Ascending aorta (tissue), 2 donors: Measurements from ENCODE around the gene WIF1. TPM values are rescaled to one million over a fixed set of nuclear protein-coding genes. Genes with fewer than 3 reads are reported as not detected.

Experiments used
- DNase-seq, 2 donors: peaks; one replicate each; pipeline ENCODE4 v3.0.0-alpha.2; 2019; ENCODE audit warnings: low spot score in 2 of 2
- H3K27ac ChIP-seq, 2 donors: fragments of 200-600 bp; sonication (generic); one replicate each; pipeline ENCODE4 v1.5.1; 2016 to 2017; ENCODE audit warnings: mild to moderate bottlenecking in 1 of 2
- H3K27me3 ChIP-seq: fragments of 200-600 bp; sonication (generic); one replicate; pipeline ENCODE4 v1.5.1; 2017
- H3K36me3 ChIP-seq, 2 donors: fragments of 200-600 bp; sonication (generic); one replicate each; pipeline ENCODE4 v1.5.1; 2016
- H3K4me1 ChIP-seq, 2 donors: fragments of 200-600 bp; sonication (generic); one replicate each; pipeline ENCODE4 v1.5.1; 2016 to 2017; ENCODE audit warnings: mild to moderate bottlenecking in 1 of 2
- H3K4me3 ChIP-seq, 2 donors: fragments of 200-600 bp; sonication (generic); one replicate each; pipeline ENCODE4 v1.5.1; 2016 to 2017; ENCODE audit warnings: mild to moderate bottlenecking in 1 of 2
- H3K9me3 ChIP-seq, 2 donors: fragments of 200-600 bp; sonication (generic); one replicate each; pipeline ENCODE4 v1.5.1; 2016
- intact Hi-C: fragments of 100-400 bp; cut with DNase I; formaldehyde crosslinking; loops from one replicate; pipeline ENCODE4 v1.15.1; 2023
- total RNA-seq: library from RNA; depleted of rRNA; stranded (reverse); fragments of >200 nt; gene quantifications from one replicate; pipeline ENCODE4 v1.1.0, GENCODE V29; 2016
- TF ChIP-seq, protein P1 (sequence below), 3 experiments: fragments of 200-600 bp in 2 of 3; fragments of 450-650 bp in 1 of 3; sonication (generic) in 2 of 3; IDR thresholded peaks; one replicate each; pipeline ENCODE4 v1.5.1; 2016 to 2019; ENCODE audit warnings: antibody characterized with exemption in 3 of 3, mild to moderate bottlenecking in 1 of 3, moderate library complexity in 1 of 3

Gene WIF1
- total RNA-seq, 1 donor from 2014 or later = not detected

GRCh38 chr12:65164774-65165173 is 43.7 kb upstream of the WIF1 start:
- no peaks in the 10 kb centered on the region for H3K36me3 ChIP-seq
- no peak overlapping the region for H3K27ac ChIP-seq
- no peaks in the 10 kb centered on the region for H3K4me1 ChIP-seq
- TF ChIP-seq, protein P1, sequence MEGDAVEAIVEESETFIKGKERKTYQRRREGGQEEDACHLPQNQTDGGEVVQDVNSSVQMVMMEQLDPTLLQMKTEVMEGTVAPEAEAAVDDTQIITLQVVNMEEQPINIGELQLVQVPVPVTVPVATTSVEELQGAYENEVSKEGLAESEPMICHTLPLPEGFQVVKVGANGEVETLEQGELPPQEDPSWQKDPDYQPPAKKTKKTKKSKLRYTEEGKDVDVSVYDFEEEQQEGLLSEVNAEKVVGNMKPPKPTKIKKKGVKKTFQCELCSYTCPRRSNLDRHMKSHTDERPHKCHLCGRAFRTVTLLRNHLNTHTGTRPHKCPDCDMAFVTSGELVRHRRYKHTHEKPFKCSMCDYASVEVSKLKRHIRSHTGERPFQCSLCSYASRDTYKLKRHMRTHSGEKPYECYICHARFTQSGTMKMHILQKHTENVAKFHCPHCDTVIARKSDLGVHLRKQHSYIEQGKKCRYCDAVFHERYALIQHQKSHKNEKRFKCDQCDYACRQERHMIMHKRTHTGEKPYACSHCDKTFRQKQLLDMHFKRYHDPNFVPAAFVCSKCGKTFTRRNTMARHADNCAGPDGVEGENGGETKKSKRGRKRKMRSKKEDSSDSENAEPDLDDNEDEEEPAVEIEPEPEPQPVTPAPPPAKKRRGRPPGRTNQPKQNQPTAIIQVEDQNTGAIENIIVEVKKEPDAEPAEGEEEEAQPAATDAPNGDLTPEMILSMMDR (IDR thresholded peaks at IDR 0.05) = no peak
- no peak for DNase-seq
- H3K27me3 ChIP-seq = no peaks in the 10 kb centered on the region
- H3K4me3 ChIP-seq = no peak overlapping the region
- intact Hi-C loops = loop anchor here (5.0 to 10.0 kb wide), 2 partner anchors 88 to 870 kb away; no protein-coding TSS in a partner anchor
- H3K9me3 ChIP-seq = no peaks in the 10 kb centered on the region

- H3K9me3 ChIP-seq = no peaks in the 10 kb centered on the region
- intact Hi-C loops = loop anchor here (10.0 kb wide), 1 partner anchor 871 kb away; no protein-coding TSS in a partner anchor
- H3K4me3 ChIP-seq = no peak overlapping the region
- no peak overlapping the region for H3K27ac ChIP-seq
- no peaks in the 10 kb centered on the region for H3K27me3 ChIP-seq
- no peaks in the 10 kb centered on the region for H3K4me1 ChIP-seq
- no peak for DNase-seq
- TF ChIP-seq, protein P1 (IDR thresholded peaks at IDR 0.05) = no peak
- H3K36me3 ChIP-seq = no peaks in the 10 kb centered on the region
Measured at GRCh38 chr12:65164244-65164643, 43.1 kb upstream of the WIF1 start.

- no peak overlapping the region for H3K27ac ChIP-seq
- no peaks in the 10 kb centered on the region for H3K4me1 ChIP-seq
- DNase-seq = no peak
- H3K36me3 ChIP-seq = no peaks in the 10 kb centered on the region
- TF ChIP-seq, protein P1 (IDR thresholded peaks at IDR 0.05) = no peak
- H3K27me3 ChIP-seq = no peaks in the 10 kb centered on the region
- H3K4me3 ChIP-seq = no peak overlapping the region
- intact Hi-C loops = loop anchor here (10.0 kb wide), 1 partner anchor 872 kb away; no protein-coding TSS in a partner anchor
- no peaks in the 10 kb centered on the region for H3K9me3 ChIP-seq
Measured at GRCh38 chr12:65162609-65163008, 41.5 kb upstream of the WIF1 start.

DNA sequence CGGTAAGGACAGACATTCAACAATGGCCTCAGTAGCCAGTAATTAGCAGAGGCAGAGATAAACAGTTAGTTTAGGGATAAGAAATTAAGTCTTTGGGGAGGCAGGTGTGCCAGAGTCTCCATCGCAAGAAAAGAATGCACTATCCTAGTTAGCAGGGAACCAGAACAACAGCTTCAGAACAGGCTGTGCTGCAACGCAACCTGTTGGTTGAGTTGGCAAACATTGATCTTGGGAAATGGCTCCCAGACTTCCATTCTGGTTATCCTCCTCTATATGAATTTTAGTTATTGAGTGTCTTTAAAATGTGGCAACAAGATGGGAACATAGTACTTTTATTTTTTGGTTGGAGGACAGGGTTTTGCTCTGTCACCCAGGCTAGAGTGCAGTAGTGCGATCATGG is 36.0 kb upstream of the WIF1 start:
- intact Hi-C loops = no loop called here
- no peak for DNase-seq
- H3K9me3 ChIP-seq = no peaks in the 10 kb centered on the region
- H3K27ac ChIP-seq = no peak overlapping the region
- H3K4me1 ChIP-seq = no peaks in the 10 kb centered on the region
- no peaks in the 10 kb centered on the region for H3K36me3 ChIP-seq
- no peaks in the 10 kb centered on the region for H3K27me3 ChIP-seq
- H3K4me3 ChIP-seq = no peak overlapping the region
- TF ChIP-seq, protein P1 (IDR thresholded peaks at IDR 0.05) = no peak

DNA sequence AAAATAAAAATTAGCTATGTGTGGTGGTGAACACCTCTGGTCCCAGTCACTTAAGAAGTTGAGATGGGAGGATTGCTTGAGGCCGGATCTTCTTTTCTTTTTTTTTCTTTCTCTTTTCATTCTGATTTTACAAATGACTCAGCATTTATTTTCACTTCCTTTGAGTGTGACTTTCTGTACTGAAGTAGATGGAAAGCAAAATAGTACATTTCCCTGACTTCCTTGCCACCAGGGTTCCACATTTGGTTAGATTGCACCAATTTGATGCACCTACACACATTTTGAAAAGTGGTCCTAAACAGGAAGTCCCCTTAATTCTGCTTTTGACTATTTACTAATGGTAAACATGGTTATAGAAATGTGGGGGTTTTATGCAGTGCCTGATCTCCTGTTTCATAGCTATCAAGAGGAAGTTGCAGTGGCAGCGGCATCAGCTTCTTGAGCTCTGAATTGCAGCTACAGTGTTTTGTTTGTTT is 35.3 kb upstream of the WIF1 start:
- Histone ChIP-seq H3K27ac (no peak overlapping the region), H3K36me3 (no peaks in the 10 kb centered on the region), H3K27me3 (no peaks in the 10 kb centered on the region), H3K9me3 (no peaks in the 10 kb centered on the region), H3K4me1 (no peaks in the 10 kb centered on the region), H3K4me3 (no peak overlapping the region)
- no peak for DNase-seq
- TF ChIP-seq, protein P1 (IDR thresholded peaks at IDR 0.05) = no peak
- intact Hi-C loops = no loop called here

DNA sequence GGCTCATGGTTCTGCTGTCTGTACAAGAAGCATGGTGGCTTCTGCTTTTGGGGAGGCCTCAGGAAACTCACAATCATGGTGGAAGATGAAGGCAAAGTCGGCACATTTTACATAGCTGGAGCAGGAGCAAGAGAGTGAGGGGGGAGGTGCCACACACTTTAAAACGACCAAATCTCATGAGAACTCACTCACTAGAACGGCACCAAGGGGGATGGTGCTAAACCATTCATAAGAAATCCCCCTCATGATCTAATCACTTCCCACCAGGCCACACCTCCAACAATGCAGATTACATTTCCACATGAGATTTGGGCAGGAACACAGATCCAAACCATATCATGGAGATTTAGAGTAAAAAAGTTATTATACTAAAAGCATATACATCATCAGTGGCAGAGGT is 34.7 kb upstream of the WIF1 start:
- Histone ChIP-seq H3K9me3 (no peaks in the 10 kb centered on the region), H3K27ac (no peak overlapping the region), H3K4me3 (no peak overlapping the region), H3K27me3 (no peaks in the 10 kb centered on the region), H3K36me3 (no peaks in the 10 kb centered on the region), H3K4me1 (no peaks in the 10 kb centered on the region)
- TF ChIP-seq, protein P1 (IDR thresholded peaks at IDR 0.05) = no peak
- DNase-seq = no peak
- intact Hi-C loops = no loop called here
